ENCODE results near the gene SNX8. TPM values are rescaled to one million over a fixed set of nuclear protein-coding genes. Genes with fewer than 3 reads are reported as not detected.

Gene SNX8
- total and polyA plus RNA-seq, 2 of the 8 experiments (the other 6 are each of a cell fraction or from before 2014, with no cell fraction given) = 46.2 to 70.8 TPM

- TF ChIP-seq CEBPB (IDR thresholded peaks at IDR 0.05; ENCODE audit: low read depth, low read length) (no peak), BACH1 (IDR thresholded peaks at IDR 0.05; ENCODE audit: low read length) (no peak), TBP (IDR thresholded peaks at IDR 0.05; ENCODE audit: low read depth, low read length) (no peak), E2F6 (IDR thresholded peaks at IDR 0.05) (no peak), JUN (IDR thresholded peaks at IDR 0.05; ENCODE audit: low read depth, low read length) (no peak), HDAC2 (IDR thresholded peaks at IDR 0.05; ENCODE audit: borderline replicate concordance in 1 of 2, low read depth in 2 of 2, low read length in 2 of 2) (no peak), SUZ12 (IDR thresholded peaks at IDR 0.05; ENCODE audit: low read length) (no peak), EGR1 (IDR thresholded peaks at IDR 0.05; ENCODE audit: borderline replicate concordance, low read depth, low read length) (no peak), CREB1 (IDR thresholded peaks at IDR 0.05) (no peak)
Measured at GRCh38 chr7:2205036-2205780, 109.0 kb downstream of the SNX8 start (continued).
